Heart right ventricle (tissue), 16 donors: ENCODE measurements around the gene MRGPRF. TPM values are rescaled to one million over a fixed set of nuclear protein-coding genes. Genes with fewer than 3 reads are reported as not detected.

Experiments used
- ATAC-seq, 8 donors: fragments of 200-7000 bp; cut with Tn5 transposase; one replicate each; pipeline ENCODE4 v1.9.1; 2020; ENCODE audit warnings: mild to moderate bottlenecking in 8 of 8, moderate library complexity in 8 of 8, moderate number of reproducible peaks in 1 of 8
- DNase-seq, 2 donors: peaks; one replicate each; pipeline ENCODE4 v3.0.0-alpha.2; 2020
- H3K27ac ChIP-seq, 10 donors: fragments of 200-600 bp; sonication (generic) in 2 of 10; one replicate each; pipeline versions ENCODE4 v1.5.0 to v1.8.0; 2020 to 2022; ENCODE audit warnings: mild to moderate bottlenecking in 3 of 10
- H3K27me3 ChIP-seq, 7 donors: fragments of 200-600 bp; one replicate each; pipeline ENCODE4 v1.8.0; 2021 to 2022; ENCODE audit warnings: mild to moderate bottlenecking in 2 of 7
- H3K36me3 ChIP-seq, 9 donors: fragments of 200-600 bp; sonication (generic) in 1 of 9; one replicate each; pipeline versions ENCODE4 v1.5.0 to v1.8.0; 2020 to 2022; ENCODE audit warnings: mild to moderate bottlenecking in 2 of 9
- H3K4me1 ChIP-seq, 9 donors: fragments of 200-600 bp; sonication (generic) in 1 of 9; one replicate each; pipeline versions ENCODE4 v1.5.0 to v1.8.0; 2020 to 2022; ENCODE audit warnings: mild to moderate bottlenecking in 4 of 9
- H3K4me3 ChIP-seq, 10 donors: fragments of 200-600 bp; sonication (generic) in 2 of 10; one replicate each; pipeline versions ENCODE4 v1.5.0 to v1.8.0; 2020 to 2022; ENCODE audit warnings: mild to moderate bottlenecking in 7 of 10, moderate library complexity in 2 of 10
- H3K9me3 ChIP-seq, 11 donors: fragments of 200-600 bp in 10 of 11; sonication (generic) in 2 of 11; one replicate each; pipeline versions ENCODE4 v1.5.0 to v1.8.0; 2013 to 2022; ENCODE audit warnings: mild to moderate bottlenecking in 2 of 11, control low read depth in 1 of 11, moderate library complexity in 1 of 11
- WGBS, 2 donors: extraction: QIAGEN DNeasy Blood & Tissue Kit; methylation state at CpG; one replicate each; pipeline ENCODE4 v1.1.7; 2013; ENCODE audit warnings: inconsistent platforms in 1 of 2; 5-methylcytosine and 5-hydroxymethylcytosine counted together
- intact Hi-C, 10 donors: fragments of 100-400 bp; cut with DNase I; formaldehyde crosslinking; loops; one replicate each; pipeline versions ENCODE4 v1.11.1 to v1.14.2; 2022
- polyA plus RNA-seq, 2 donors: library from polyadenylated mRNA; stranded (reverse); fragments of 200-250 nt; gene quantifications; one replicate each; pipeline ENCODE4 v1.2.3, GENCODE V29; 2013
- total RNA-seq, 10 donors: library from RNA; stranded (reverse); fragmentation: NEBNext Ultra II Directional in 3 of 10; extraction: Animal tissue kit (Norgen Biotek cat#: 25700) in 3 of 10; gene quantifications; one replicate each; pipeline versions ENCODE4 v1.2.1 to v1.2.4, GENCODE V29; 2021 to 2023
- TF ChIP-seq, protein P1 (sequence below), 9 donors: fragments of 200-600 bp; sonication (generic) in 2 of 9; IDR thresholded peaks; one replicate each; pipeline versions ENCODE4 v1.5.0 to v1.8.0; 2021 to 2022; ENCODE audit warnings: antibody characterized with exemption in 9 of 9, mild to moderate bottlenecking in 5 of 9, moderate library complexity in 1 of 9
- donor health status: Arrhythmogenic right ventricular cardiomyopathy.
- donor health status: ischemic (EF 13 %, LVEDD 7.1; RV severe dilation, severe dysfunction).
- donor health status: healthy with polysubstance abuse.
- donor health status: DM: no; HTN: yes; CAD: no.
- donor health status: DM: no; HTN: no; CAD: no.
- donor health status: ischemic (EF 25% LVEDD 6.9; RV normal size, moderate dysfunction).
- donor health status: ischemic (EF 25% LVEDD 5.7; RV mildly dilated, moderate dysfunction).
- donor health status: healthy.
- donor health status: DM: yes; HTN: yes; CAD: no.
- donor health status: Ischemic cardiomyopathy.
- donor health status: ischemic (EF 35%, LVEDD 5.7; RV mildly dilated, moderate dysfunction).
- donor health status: nonischemic (EF 11% LVEDD 7.7; RV severe dilation, severe dysfunction).
- donor health status: DM: yes; HTN: yes; CAD: no.
- donor health status: PGD.
- donor health status: ischemic (EF 29% LVEDD 5.4; RV normal size, mild dysfunction).
- donor health status: nonischemic (EF 23%, LVEDD 6.1; RV moderate dilation, normal function).

MRGPRF gene
- total and polyA plus RNA-seq, 12 donors, result 0.98 to 10.7 (median 2.4) TPM

GRCh38 chr11:69005183-69005630, 7.8 kb downstream of the MRGPRF start:
- TF ChIP-seq, protein P1, sequence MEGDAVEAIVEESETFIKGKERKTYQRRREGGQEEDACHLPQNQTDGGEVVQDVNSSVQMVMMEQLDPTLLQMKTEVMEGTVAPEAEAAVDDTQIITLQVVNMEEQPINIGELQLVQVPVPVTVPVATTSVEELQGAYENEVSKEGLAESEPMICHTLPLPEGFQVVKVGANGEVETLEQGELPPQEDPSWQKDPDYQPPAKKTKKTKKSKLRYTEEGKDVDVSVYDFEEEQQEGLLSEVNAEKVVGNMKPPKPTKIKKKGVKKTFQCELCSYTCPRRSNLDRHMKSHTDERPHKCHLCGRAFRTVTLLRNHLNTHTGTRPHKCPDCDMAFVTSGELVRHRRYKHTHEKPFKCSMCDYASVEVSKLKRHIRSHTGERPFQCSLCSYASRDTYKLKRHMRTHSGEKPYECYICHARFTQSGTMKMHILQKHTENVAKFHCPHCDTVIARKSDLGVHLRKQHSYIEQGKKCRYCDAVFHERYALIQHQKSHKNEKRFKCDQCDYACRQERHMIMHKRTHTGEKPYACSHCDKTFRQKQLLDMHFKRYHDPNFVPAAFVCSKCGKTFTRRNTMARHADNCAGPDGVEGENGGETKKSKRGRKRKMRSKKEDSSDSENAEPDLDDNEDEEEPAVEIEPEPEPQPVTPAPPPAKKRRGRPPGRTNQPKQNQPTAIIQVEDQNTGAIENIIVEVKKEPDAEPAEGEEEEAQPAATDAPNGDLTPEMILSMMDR (IDR thresholded peaks at IDR 0.05), result no peak
- 92% methylated on average over 27 of the region's 27 CpGs for WGBS, 2 donors
- Histone ChIP-seq H3K9me3 (no peaks in the 10 kb centered on the region), H3K27ac (no peak overlapping the region), H3K4me3 (no peak overlapping the region), H3K4me1 (peaks cover 0 to 41% (median 15%) of the 10 kb centered on the region in 9 donors), H3K27me3 (peaks cover 0 to 4% (median 0%) of the 10 kb centered on the region in 7 donors), H3K36me3 (peaks cover 0 to 9% (median 0%) of the 10 kb centered on the region in 9 donors)
- intact Hi-C loops, result no loop called here
- ATAC-seq (no peak), DNase-seq (no peak)

DNA sequence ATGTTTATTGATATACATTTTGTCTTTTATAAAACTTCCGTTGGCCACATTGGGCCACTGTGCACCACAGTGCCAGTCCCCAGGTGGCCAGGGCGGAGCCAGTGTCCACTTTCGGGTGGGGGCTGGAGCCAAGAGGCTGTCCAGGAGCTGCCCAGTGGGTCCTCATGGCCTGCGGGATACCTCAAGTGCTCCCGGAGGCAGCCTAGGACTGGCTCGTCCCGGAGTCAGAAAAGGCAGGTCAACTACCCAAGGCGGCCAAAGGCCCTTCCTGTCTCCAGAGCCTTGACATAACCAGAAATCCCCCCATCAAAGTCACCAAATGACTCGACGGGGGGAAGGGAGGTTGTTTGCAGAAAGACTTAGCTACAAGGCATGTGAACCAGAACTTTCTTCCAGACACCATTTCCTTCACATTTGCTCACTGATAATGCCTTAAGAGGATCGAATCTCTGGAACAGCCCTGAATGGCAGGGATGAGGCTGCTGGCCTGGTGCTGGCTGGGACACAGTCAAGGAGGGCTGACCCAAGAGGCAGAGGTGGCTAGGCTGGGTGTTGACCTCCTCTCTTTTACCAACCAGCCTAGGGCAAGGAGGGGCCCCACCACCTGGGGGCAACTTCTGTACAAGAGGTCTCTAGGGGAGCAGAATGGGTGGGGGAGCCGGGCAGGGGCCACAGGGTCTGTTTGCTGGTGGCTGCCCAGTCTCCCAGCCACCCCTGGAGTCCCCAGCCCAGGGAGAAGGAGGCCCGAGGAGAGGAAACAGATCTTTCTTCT, 8.4 kb downstream of the MRGPRF start:
- TF ChIP-seq, protein P1 (IDR thresholded peaks at IDR 0.05), result no peak
- no peak overlapping the region for H3K27ac ChIP-seq
- ATAC-seq, result no peak
- H3K4me1 ChIP-seq, result peaks cover 0 to 37% (median 12%) of the 10 kb centered on the region in 9 donors
- DNase-seq, result no peak
- no peak overlapping the region for H3K4me3 ChIP-seq
- H3K9me3 ChIP-seq, result no peaks in the 10 kb centered on the region
- 80 to 89% methylated on average over 12 to 13 of the region's 13 CpGs for WGBS, 2 donors
- peaks cover 0 to 3% (median 0%) of the 10 kb centered on the region in 7 donors for H3K27me3 ChIP-seq
- intact Hi-C loops, result no loop called here
- H3K36me3 ChIP-seq, result peaks cover 0 to 9% (median 0%) of the 10 kb centered on the region in 9 donors

- peaks cover 0 to 3% (median 0%) of the 10 kb centered on the region in 7 donors for H3K27me3 ChIP-seq
- no peak overlapping the region for H3K27ac ChIP-seq
- intact Hi-C loops, result no loop called here
- H3K4me3 ChIP-seq, result no peak overlapping the region
- DNase-seq (no peak), ATAC-seq (no peak)
- WGBS, 2 donors, result 92 to 96% methylated on average over 20 of the region's 20 CpGs
- H3K9me3 ChIP-seq, result no peaks in the 10 kb centered on the region
- H3K36me3 ChIP-seq, result peaks cover 0 to 9% (median 0%) of the 10 kb centered on the region in 9 donors
- TF ChIP-seq, protein P1 (IDR thresholded peaks at IDR 0.05), result no peak
- peaks cover 0 to 39% (median 14%) of the 10 kb centered on the region in 9 donors for H3K4me1 ChIP-seq
These were observed 9.1 kb downstream of the MRGPRF start for GRCh38 chr11:69003866-69004367.

GRCh38 chr11:69003301-69003865, 9.7 kb downstream of the MRGPRF start:
- no peak overlapping the region for H3K4me3 ChIP-seq
- peaks cover 0 to 9% (median 0%) of the 10 kb centered on the region in 9 donors for H3K36me3 ChIP-seq
- H3K4me1 ChIP-seq, result peaks cover 0 to 39% (median 17%) of the 10 kb centered on the region in 9 donors
- H3K27ac ChIP-seq, result no peak overlapping the region
- TF ChIP-seq, protein P1 (IDR thresholded peaks at IDR 0.05), result no peak
- WGBS, 2 donors, result 95 to 98% methylated on average over 9 of the region's 9 CpGs
- ATAC-seq (no peak), DNase-seq (no peak)
- intact Hi-C loops, result no loop called here
- H3K9me3 ChIP-seq, result no peaks in the 10 kb centered on the region
- H3K27me3 ChIP-seq, result peaks cover 0 to 3% (median 0%) of the 10 kb centered on the region in 7 donors
